ENCODE measurements around the gene STARD3.
A peak's percentile ranks its signal among the peaks of the same experiment; 100 is the strongest.

Gene STARD3

DNA sequence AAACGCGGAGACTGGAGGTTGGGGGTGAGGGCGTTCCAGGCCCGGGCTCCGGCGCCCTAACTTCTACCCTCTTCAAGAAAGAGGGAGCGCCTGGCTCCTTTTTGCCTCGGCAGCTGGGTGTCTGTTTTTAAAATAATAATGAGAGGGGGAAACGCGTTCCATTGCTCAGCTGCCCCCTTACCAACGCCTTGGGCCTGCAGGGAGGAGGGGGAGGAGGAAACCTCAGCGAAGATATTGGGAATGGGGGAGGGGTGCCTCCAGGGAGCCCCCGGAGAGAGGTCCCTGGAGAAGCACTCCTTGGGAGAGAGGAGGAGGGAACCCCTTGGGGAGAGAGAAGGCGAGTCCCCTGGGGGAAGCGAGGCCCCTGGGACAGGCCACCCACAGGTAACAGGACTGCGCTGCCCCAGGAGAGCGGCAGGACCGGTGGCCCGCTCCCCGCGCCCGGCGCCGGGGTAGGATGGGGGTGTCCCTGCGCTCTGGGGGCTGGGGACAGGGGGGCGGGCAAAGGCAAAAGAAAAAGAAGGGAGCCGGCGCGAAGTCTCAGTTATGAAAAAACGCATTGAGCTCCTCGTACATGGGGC, 31.9 kb upstream of the STARD3 start:
- DNase-seq: no peak

- no peak for DNase-seq
Observed at GRCh38 chr17:39605492-39606433, 31.2 kb upstream of the STARD3 start.

DNA sequence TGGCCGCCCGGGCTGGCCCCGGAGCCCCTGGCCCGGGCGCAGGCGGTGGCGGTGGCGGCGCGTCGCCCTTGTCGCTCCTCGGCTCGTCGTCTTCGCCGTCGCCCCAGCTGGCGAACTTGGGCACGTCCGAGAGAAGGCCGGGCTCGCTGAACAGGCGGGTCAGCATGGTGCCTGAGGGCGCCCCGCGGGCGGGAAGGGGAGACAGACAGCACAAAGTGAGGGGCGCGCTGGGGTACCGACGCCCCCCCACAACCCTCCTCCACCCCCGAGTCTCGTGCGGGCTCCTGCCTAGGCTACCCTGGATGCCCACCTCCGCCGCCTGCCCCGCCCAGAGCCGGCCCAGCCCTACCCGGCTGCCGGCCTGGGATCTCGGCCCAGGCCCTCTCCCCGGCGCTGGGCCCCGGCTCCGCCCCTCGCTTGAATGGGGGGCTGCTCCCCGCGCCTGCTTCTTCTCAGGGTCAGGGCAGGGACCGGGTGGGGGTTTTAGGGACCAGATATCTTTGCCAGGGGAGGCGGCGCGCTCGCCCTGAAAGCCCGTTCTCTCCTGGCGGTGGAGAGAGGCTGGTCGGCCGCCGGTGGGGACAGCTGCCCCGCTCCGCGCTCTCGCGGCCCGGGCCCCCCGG, 30.4 kb upstream of the STARD3 start:
- DNase-seq: no peak

DNA sequence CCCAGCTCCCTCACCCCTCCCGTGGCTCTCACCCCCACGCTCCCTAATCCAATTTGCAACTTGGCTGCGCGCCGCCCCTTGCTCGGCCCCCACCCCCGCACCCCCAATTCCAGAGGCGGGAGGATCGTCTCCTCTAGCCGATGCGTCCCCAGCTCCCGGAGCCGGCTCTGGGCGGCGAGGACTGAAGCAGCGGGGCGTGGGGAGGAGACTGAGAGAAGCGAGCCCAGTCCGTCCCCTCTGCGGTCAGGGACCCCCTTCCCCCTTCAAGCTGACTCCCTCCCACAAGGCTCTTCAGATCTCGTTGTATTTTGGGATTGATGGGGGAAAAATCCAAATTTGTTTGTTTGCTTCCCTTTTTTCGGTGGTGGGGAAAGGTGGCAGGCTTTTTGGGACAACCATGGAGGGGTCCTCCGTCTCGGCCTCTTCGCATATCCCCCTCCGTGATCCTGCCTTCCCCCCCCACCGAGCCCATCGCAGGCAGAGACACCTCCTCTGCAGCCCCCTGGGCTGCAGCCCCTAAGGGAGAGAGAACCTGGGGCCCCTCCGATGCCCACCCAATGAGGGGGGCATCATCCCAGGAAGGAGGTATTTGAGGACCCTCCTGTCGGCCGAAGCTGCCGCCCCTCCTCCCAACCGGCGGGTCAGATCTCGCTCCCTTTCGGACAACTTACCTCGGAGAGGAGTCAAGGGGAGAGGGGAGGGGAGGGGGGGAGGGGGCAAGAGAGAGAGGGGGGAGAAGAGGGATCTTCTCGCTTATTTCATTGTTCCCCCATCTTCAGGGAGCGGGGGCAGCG, 29.7 kb upstream of the STARD3 start:
- no peak for DNase-seq

GRCh38 chr17:39607851-39608130, 29.2 kb upstream of the STARD3 start, which contains the start of gene NEUROD2:
TSS of gene NEUROD2 (minus strand) at chr17:39607920. CDS start at chr17:39606599, 1,321 bp downstream.
- DNase-seq: no peak

DNA sequence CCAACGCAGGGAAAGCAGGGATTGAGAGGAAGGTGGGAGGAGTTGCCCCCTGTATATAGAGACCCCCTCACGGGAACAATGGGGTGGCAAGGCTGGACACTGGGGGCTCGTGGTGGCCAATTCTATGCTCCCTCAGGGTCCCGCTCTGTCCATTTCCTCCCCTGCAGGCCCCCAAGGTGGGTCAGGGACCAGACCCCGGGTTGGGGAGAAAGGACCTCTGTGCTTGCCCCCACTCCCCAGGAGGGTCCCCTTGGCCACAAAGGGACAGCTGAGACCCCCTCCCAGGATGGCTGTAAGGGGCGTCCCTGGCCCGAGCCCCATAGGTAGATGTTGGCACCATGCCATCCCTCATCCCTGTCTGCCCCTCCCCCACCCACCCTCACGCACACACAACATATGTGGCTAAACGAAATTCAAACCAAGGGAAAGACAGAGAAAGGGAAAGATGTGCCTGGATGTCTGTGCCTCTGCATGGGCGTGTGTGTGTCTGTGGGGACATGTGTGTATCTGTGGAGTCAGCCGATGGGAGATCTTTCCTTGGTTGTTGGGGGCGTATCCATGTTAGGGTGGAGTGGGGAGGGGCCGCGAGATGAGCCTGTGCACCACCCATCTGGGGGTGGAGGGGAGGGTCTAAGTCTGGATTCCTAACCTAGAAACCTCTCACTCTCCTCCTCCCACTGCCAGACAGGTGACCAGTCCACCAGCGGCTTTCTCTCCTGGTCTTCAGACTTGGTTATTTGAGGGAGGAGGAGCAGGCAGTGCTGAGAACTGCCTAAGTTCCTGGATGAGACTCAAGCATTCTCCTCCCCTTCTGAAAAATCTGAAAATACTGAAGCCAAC, 28.6 kb upstream of the STARD3 start:
- DNase-seq: no peak

GRCh38 chr17:39609416-39610025, 27.4 kb upstream of the STARD3 start:
- no peak for DNase-seq

- DNase-seq: no peak
Observed at GRCh38 chr17:39611401-39612112, 25.4 kb upstream of the STARD3 start.

DNA sequence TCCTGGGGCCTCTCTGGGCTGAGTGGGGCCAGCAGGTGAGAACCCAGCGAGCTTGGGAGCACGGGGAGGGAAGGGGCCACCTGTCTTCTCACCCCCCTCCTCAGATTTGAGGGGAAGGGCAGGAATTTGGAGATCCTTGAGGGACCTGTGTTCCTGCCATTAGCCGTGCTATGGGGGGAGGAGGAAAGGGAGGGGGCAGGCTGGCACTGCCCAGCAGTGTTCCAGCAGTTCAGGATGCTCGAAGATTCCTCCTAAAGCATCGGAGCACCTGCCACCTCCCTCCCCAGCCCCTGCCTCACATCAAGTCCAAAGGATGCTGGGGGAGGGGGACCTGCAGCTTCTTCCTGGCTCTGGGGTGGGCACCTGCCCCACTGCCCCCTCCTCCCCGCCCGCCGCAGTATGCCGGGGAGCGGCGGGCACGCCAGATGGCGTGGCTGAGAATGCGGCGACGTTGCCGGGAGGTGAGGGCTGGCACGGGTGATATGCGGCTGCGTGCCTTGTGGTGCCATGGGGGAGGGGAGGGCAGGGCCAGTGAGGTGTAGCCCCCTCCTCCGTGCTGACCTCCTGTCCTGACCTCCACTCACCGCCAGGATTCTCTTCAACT, 24.6 kb upstream of the STARD3 start:
- DNase-seq: no peak

DNA sequence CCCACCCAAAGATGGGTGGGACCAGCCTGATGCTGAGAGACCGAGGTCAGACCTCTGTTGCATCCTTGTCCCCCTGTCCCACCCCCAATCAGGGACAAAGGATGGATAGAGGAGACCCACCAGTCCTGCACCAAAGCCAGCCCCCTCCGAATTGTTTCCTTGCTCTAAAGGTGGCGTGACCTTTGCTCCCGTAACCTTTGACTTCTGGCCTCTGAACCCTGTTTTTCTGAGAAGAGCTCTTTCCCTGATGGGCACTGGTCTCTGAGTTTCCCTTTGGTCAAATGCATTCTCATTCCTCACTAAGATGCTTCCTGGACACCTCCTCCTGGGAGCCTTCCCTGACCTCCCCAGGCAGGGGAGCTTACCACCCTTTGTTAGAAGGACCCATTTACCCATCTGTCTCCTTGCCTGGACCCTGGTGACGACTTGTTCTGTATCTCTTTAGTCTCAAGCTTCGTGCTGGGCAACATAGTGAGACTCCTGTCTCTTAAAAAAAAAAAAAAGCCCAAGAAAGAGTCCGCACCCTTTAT, 23.9 kb upstream of the STARD3 start:
- no peak for DNase-seq

- no peak for DNase-seq
Observed at GRCh38 chr17:39614545-39615157, 22.3 kb upstream of the STARD3 start.

- no peak for DNase-seq
Observed at GRCh38 chr17:39615434-39615833, 21.5 kb upstream of the STARD3 start.

DNA sequence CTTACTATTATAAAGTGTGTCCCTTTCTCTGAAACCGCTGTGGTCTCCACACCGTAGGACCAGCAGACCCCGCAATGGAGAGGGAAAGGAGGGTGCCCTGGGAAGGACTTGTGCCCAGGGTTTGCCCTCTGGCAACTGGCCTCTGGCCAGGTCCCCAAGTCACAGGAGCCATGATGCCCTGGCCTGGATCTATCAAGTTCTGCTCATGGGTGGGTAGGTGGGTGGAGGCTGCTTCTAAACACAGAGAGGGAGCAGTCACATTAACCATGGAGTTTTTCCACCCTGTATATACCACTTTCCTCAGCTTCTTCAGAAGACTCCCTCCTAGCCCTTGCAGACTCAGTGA, 19.9 kb upstream of the STARD3 start:
- DNase-seq: no peak

DNA sequence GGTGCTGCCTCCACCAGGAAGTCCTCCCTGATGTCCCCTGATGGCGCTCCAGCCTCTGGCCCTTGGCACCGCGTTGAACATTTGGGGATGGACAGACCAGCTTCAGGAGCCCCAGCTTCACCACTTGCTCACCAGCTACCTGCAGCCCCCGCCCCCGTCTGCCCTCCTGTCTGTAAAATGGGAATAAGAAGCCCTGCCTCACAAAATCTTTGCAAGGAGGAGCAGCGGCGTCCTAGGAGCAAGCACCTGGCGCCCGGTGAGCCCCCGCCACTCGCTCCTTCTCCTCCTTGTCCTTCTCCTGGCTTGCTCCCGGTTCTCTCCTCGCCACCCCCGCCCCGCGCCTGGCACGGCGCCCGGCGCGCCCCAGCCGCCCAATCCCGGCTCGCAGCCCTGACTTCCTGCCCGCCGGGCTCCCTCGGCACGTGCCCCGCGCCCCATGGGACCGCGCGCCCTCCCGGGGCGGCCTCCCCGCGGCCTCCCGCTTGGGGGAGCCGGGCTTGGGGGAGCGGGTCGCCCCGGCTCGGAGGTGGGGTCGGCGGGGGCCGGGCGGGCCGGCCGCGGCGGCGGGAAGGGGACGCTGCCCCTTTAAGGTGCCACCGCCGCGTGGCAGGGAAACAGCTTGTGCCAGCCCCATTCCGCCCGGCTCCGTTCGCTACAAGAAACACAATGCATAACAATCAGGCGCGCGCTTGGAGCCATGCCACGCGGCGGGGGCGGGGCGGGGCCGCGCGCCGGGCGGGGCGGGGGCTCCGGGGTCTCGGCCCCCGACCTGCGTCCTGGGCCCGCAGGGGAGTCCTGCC, 19.3 kb upstream of the STARD3 start:
- DNase-seq: peak; percentile 83

GRCh38 chr17:39618246-39618913, 18.6 kb upstream of the STARD3 start:
- DNase-seq: no peak

- DNase-seq: peak; percentile 56
Observed at GRCh38 chr17:39618956-39619785, 17.8 kb upstream of the STARD3 start.

DNA sequence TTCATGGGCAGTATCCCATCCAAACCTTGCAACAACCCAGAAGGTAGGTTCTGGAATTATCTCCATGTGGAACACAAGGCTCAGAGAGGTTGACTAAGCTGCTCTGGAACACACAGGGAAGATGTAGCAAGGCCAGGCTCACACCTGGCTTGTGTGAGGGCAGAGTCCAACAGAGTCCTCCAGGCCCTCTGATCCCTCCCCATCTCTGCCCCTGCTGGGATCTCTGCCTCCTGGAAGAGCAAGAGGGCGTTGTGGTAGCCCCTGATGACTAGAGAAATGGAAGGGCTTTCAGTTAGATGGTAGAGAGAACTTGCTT, 17.2 kb upstream of the STARD3 start:
- DNase-seq: no peak
